HG02571 (cell line): ENCODE measurements around the gene SACM1L.

Experiments
- ATAC-seq: cut with Tn5 transposase; IDR thresholded peaks from one replicate; pipeline ENCODE4 v1.9.1; 2021; ENCODE audit warnings: mild to moderate bottlenecking, moderate library complexity; ENCODE audit not compliant: unreplicated experiment

SACM1L gene

GRCh38 chr3:45781841-45782240, 92.6 kb downstream of the SACM1L start:
- ATAC-seq = no peak

- ATAC-seq = no peak
These were observed 93.2 kb downstream of the SACM1L start for GRCh38 chr3:45782381-45782780.

GRCh38 chr3:45783667-45784066, 94.5 kb downstream of the SACM1L start:
- ATAC-seq = no peak

- ATAC-seq = no peak
These were observed 96.5 kb downstream of the SACM1L start for GRCh38 chr3:45785605-45786150.

GRCh38 chr3:45786801-45787495, 97.8 kb downstream of the SACM1L start:
- ATAC-seq = no peak

- no peak for ATAC-seq
These were observed 98.4 kb downstream of the SACM1L start for GRCh38 chr3:45787551-45787950.

- no peak for ATAC-seq
These were observed 100.1 kb downstream of the SACM1L start for GRCh38 chr3:45789235-45789812.

GRCh38 chr3:45790596-45790995, 101.4 kb downstream of the SACM1L start:
- ATAC-seq = no peak

GRCh38 chr3:45792036-45792435, 102.8 kb downstream of the SACM1L start:
- no peak for ATAC-seq

GRCh38 chr3:45792516-45793172, 103.4 kb downstream of the SACM1L start:
- no peak for ATAC-seq

- no peak for ATAC-seq
These were observed 104.4 kb downstream of the SACM1L start for GRCh38 chr3:45793482-45794176.

- ATAC-seq = no peak
These were observed 105.0 kb downstream of the SACM1L start for GRCh38 chr3:45794177-45794560.

GRCh38 chr3:45794660-45795059, 105.5 kb downstream of the SACM1L start:
- ATAC-seq = no peak
